ENCODE results near the gene CFAP45. TPM values are rescaled to one million over a fixed set of nuclear protein-coding genes. Genes with fewer than 3 reads are reported as not detected.

The CFAP45 gene
- total and polyA plus RNA-seq, 9 of the 15 experiments (the other 6 are each of a cell fraction or from before 2014, with no cell fraction given): 0.65 to 2.4 (median 1.5) TPM

DNA sequence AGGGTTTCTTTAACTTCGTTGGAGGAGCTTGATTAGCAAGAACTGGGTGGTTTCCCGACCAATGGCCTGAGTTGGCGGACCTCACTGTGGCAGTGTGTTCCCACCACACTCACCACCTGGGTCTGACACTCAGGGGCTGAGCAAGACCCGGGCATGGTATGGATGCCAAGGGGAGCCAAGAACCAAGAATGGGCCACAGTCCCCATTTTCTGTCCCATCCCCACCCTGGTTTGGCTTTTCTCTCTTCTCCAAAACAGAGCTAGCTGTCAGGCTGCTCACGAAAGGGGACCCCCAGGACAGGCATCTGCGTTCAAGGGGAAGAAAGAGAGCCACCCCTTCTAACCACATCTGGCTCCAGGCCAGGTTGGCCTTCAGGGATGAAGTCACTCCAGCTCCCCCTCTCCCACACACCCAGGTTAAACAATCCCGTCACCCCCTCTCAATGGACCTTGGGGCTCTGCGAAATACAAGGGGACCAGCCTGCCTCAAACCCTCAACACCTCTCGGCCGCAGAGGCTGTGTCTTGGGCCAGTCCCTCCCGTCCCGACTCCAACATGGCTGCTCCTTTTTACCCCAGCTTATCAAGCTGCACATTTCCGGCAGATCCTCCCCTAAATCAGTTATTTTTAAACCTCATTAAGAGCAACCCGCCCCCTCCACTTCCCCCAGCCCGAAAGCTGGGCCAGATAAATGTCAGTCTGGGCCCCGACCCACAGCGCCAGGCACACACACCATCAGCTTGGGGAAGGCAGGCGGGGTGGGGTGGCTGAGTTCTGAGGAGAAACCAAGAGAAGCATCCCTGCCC, 21.9 kb upstream of the CFAP45 start (continued):
- no peak for TF ChIP-seq GTF3C2 (IDR thresholded peaks at IDR 0.05; ENCODE audit: borderline replicate concordance, extremely low read depth, insufficient read length)
- no peak for TF ChIP-seq ZNF644 (tag; IDR thresholded peaks at IDR 0.05; ENCODE audit: low read depth)
- no peak for TF ChIP-seq MAFK (IDR thresholded peaks at IDR 0.05; ENCODE audit: low read length)
- no peak for TF ChIP-seq ZNF766 (CRISPR knock-in tag; conservative IDR thresholded peaks at IDR 0.05)
- TF ChIP-seq SAFB2 (IDR thresholded peaks at IDR 0.05; ENCODE audit: borderline replicate concordance, low read depth, low read length, severe bottlenecking): no peak
- TF ChIP-seq, protein P1, sequence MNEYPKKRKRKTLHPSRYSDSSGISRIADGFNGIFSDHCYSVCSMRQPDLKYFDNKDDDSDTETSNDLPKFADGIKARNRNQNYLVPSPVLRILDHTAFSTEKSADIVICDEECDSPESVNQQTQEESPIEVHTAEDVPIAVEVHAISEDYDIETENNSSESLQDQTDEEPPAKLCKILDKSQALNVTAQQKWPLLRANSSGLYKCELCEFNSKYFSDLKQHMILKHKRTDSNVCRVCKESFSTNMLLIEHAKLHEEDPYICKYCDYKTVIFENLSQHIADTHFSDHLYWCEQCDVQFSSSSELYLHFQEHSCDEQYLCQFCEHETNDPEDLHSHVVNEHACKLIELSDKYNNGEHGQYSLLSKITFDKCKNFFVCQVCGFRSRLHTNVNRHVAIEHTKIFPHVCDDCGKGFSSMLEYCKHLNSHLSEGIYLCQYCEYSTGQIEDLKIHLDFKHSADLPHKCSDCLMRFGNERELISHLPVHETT (CRISPR knock-in tag; conservative IDR thresholded peaks at IDR 0.05 in 1 of 2, IDR thresholded peaks at IDR 0.05 in 1 of 2): no peak
- TF ChIP-seq, protein P2, sequence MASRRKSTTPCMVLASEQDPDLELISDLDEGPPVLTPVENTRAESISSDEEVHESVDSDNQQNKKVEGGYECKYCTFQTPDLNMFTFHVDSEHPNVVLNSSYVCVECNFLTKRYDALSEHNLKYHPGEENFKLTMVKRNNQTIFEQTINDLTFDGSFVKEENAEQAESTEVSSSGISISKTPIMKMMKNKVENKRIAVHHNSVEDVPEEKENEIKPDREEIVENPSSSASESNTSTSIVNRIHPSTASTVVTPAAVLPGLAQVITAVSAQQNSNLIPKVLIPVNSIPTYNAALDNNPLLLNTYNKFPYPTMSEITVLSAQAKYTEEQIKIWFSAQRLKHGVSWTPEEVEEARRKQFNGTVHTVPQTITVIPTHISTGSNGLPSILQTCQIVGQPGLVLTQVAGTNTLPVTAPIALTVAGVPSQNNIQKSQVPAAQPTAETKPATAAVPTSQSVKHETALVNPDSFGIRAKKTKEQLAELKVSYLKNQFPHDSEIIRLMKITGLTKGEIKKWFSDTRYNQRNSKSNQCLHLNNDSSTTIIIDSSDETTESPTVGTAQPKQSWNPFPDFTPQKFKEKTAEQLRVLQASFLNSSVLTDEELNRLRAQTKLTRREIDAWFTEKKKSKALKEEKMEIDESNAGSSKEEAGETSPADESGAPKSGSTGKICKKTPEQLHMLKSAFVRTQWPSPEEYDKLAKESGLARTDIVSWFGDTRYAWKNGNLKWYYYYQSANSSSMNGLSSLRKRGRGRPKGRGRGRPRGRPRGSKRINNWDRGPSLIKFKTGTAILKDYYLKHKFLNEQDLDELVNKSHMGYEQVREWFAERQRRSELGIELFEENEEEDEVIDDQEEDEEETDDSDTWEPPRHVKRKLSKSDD (conservative IDR thresholded peaks at IDR 0.05; ENCODE audit: low read length): no peak
- no peak for TF ChIP-seq ZNF133 (CRISPR knock-in tag; IDR thresholded peaks at IDR 0.05)
- no peak for TF ChIP-seq CREBBP (IDR thresholded peaks at IDR 0.05; ENCODE audit: low read depth, low read length)
- no peak for TF ChIP-seq ZFP30 (CRISPR knock-in tag; IDR thresholded peaks at IDR 0.05; ENCODE audit: borderline replicate concordance)
- peak; percentile 84 for TF ChIP-seq CBFA2T3 (IDR thresholded peaks at IDR 0.05)
- 0 out of 2 replicates have a peak, but pooled peaks have one; percentile 21 for TF ChIP-seq EP400 (IDR thresholded peaks at IDR 0.05)
- TF ChIP-seq MYNN (IDR thresholded peaks at IDR 0.05): no peak
- TF ChIP-seq MYNN (CRISPR knock-in tag; IDR thresholded peaks at IDR 0.05): no peak
- TF ChIP-seq TBL1XR1 (IDR thresholded peaks at IDR 0.05; ENCODE audit: low read length in 2 of 2): peak in 1 of 2 experiments; percentile 74; a peak in 2 of 4 replicates
- no peak for TF ChIP-seq MBD2 (IDR thresholded peaks at IDR 0.05; ENCODE audit: borderline replicate concordance, low read depth)
- TF ChIP-seq, protein P3, sequence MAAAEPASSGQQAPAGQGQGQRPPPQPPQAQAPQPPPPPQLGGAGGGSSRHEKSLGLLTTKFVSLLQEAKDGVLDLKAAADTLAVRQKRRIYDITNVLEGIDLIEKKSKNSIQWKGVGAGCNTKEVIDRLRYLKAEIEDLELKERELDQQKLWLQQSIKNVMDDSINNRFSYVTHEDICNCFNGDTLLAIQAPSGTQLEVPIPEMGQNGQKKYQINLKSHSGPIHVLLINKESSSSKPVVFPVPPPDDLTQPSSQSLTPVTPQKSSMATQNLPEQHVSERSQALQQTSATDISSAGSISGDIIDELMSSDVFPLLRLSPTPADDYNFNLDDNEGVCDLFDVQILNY (CRISPR knock-in tag; IDR thresholded peaks at IDR 0.05): no peak
- TF ChIP-seq, protein P4, sequence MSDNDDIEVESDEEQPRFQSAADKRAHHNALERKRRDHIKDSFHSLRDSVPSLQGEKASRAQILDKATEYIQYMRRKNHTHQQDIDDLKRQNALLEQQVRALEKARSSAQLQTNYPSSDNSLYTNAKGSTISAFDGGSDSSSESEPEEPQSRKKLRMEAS (CRISPR knock-in tag; IDR thresholded peaks at IDR 0.05): no peak
- no peak for TF ChIP-seq ZNF431 (CRISPR knock-in tag; IDR thresholded peaks at IDR 0.05)
- TF ChIP-seq HDAC2 (IDR thresholded peaks at IDR 0.05): no peak

All from K562 (cell line).